H1 (cell line): ENCODE measurements around the gene RNF144A. TPM values are rescaled to one million over a fixed set of nuclear protein-coding genes. Genes with fewer than 3 reads are reported as not detected.

Experiments
- CTCF ChIA-PET: fragments of 300-600 bp; sonication (Branson Sonifier 250); formaldehyde crosslinking; loops from one replicate; lab custom pipeline; 2021; ENCODE audit not compliant: partially characterized antibody; lab: Charles Lee
- POLR2A ChIA-PET: fragments of 300-600 bp; sonication (Branson Sonifier 250); formaldehyde crosslinking; loops from one replicate; lab custom pipeline; 2021; ENCODE audit warnings: inconsistent platforms; ENCODE audit not compliant: partially characterized antibody; lab: Charles Lee
- DNase-seq, 2 experiments: peaks; one replicate each; pipeline versions ENCODE4 v3.0.0 to v3.0.0-alpha.2; 2010 to 2022; ENCODE audit warnings: low spot score in 2 of 2, low read depth in 1 of 2, mixed read lengths in 1 of 2
- FAIRE-seq: peaks from 2 replicates; lab custom pipeline; 2011; peaks lifted over from hg19 to GRCh38; lab: Jason Lieb, UNC
- H2AFZ ChIP-seq: 2 replicates; pipeline ENCODE4 v1.8.1; 2012; ENCODE audit warnings: low read length, inconsistent platforms
- H2AK5ac ChIP-seq: 2 replicates; pipeline ENCODE4 v1.6.1; 2013; ENCODE audit warnings: low read depth, low read length
- H2BK120ac ChIP-seq: replicated peaks from 2 replicates; pipeline ENCODE3; 2013; ENCODE audit warnings: low read depth, low read length, inconsistent platforms
- H2BK12ac ChIP-seq: 2 replicates; pipeline ENCODE4 v1.6.1; 2013; ENCODE audit warnings: low read depth, low read length
- H2BK15ac ChIP-seq: 2 replicates; pipeline ENCODE4 v1.6.1; 2013; ENCODE audit warnings: low read length
- H2BK20ac ChIP-seq: 2 replicates; pipeline ENCODE4 v1.6.1; 2013; ENCODE audit warnings: low read length
- H2BK5ac ChIP-seq: 2 replicates; pipeline ENCODE4 v1.6.1; 2013; ENCODE audit warnings: low read depth, low read length
- H3K14ac ChIP-seq: 2 replicates; pipeline ENCODE4 v1.6.1; 2013; ENCODE audit warnings: inconsistent platforms; ENCODE audit not compliant: insufficient read length
- H3K18ac ChIP-seq: 2 replicates; pipeline ENCODE4 v1.6.1; 2013; ENCODE audit warnings: low read length; ENCODE audit errors: extremely low read depth
- H3K23ac ChIP-seq: 2 replicates; pipeline ENCODE4 v1.6.1; 2013; ENCODE audit warnings: inconsistent platforms; ENCODE audit not compliant: insufficient read length
- H3K23me2 ChIP-seq: 2 replicates; pipeline ENCODE4 v1.6.1; 2013; ENCODE audit warnings: low read depth, low read length
- H3K27ac ChIP-seq: 2 replicates; pipeline ENCODE4 v1.6.1; 2011; ENCODE audit warnings: low read depth, low read length, inconsistent platforms
- H3K27me3 ChIP-seq, 4 experiments: replicated peaks in 1 of 4; 1 replicate in 1 of 4; 2 replicates in 3 of 4; pipeline versions ENCODE4 v1.6.1 to v1.8.1; 2011 to 2013; ENCODE audit warnings: low read length in 3 of 4, mild to moderate bottlenecking in 3 of 4, inconsistent platforms in 2 of 4, mixed read lengths in 2 of 4, moderate library complexity in 1 of 4; ENCODE audit not compliant: control insufficient read depth in 3 of 4, insufficient read depth in 3 of 4; ENCODE audit errors: extremely low read depth in 1 of 4
- H3K36me3 ChIP-seq, 4 experiments: 2 replicates each; pipeline versions ENCODE4 v1.6.1 to v1.8.1; 2011 to 2013; ENCODE audit warnings: mild to moderate bottlenecking in 4 of 4, low read length in 3 of 4, moderate library complexity in 2 of 4, control low read depth in 1 of 4, inconsistent platforms in 1 of 4; ENCODE audit not compliant: insufficient read depth in 4 of 4, control insufficient read depth in 2 of 4
- H3K4ac ChIP-seq: replicated peaks from 2 replicates; pipeline ENCODE3; 2013; ENCODE audit warnings: low read length, low read depth, mixed read lengths, inconsistent platforms; ENCODE audit not compliant: insufficient read length
- H3K4me1 ChIP-seq, 4 experiments: replicated peaks in 1 of 4; 1 replicate in 1 of 4; 2 replicates in 3 of 4; pipeline versions ENCODE4 v1.6.1 to v1.8.1; 2011 to 2013; ENCODE audit warnings: low read length in 3 of 4, inconsistent platforms in 2 of 4, mixed read lengths in 1 of 4; ENCODE audit not compliant: insufficient read depth in 4 of 4, control insufficient read depth in 3 of 4
- H3K4me2 ChIP-seq, 2 experiments: 2 replicates each; pipeline versions ENCODE4 v1.6.1 to v1.8.1; 2011 to 2013; ENCODE audit warnings: low read depth in 2 of 2, low read length in 2 of 2, control low read depth in 1 of 2, inconsistent platforms in 1 of 2, mild to moderate bottlenecking in 1 of 2; ENCODE audit not compliant: insufficient read depth in 1 of 2
- H3K4me3 ChIP-seq, 4 experiments: fragments of 200-600, 300-600 bp in 1 of 4; sonication (generic), shearing (Covaris generic), sonication (Bioruptor Twin) in 1 of 4; 2 replicates each; pipeline versions ENCODE4 v1.5.1 to v1.8.1; 2011 to 2016; ENCODE audit warnings: low read length in 4 of 4, low read depth in 3 of 4, control low read depth in 2 of 4, inconsistent platforms in 2 of 4, mild to moderate bottlenecking in 2 of 4, mixed read lengths in 1 of 4, moderate library complexity in 1 of 4; ENCODE audit not compliant: insufficient read depth in 2 of 4; ENCODE audit errors: extremely low read depth in 1 of 4
- H3K56ac ChIP-seq: replicated peaks from 2 replicates; pipeline ENCODE3; 2013; ENCODE audit warnings: low read depth, mild to moderate bottlenecking, mixed read lengths, low read length, inconsistent platforms; ENCODE audit not compliant: insufficient read length
- H3K79me1 ChIP-seq: 2 replicates; pipeline ENCODE4 v1.6.1; 2013; ENCODE audit warnings: low read depth, low read length, control low read depth
- H3K79me2 ChIP-seq, 2 experiments: 2 replicates each; pipeline versions ENCODE4 v1.6.1 to v1.8.1; 2012 to 2013; ENCODE audit warnings: low read length in 2 of 2, mild to moderate bottlenecking in 2 of 2, inconsistent platforms in 1 of 2; ENCODE audit not compliant: insufficient read depth in 2 of 2, control insufficient read depth in 1 of 2
- H3K9ac ChIP-seq, 4 experiments: replicated peaks in 1 of 4; 1 replicate in 1 of 4; 2 replicates in 3 of 4; pipeline versions ENCODE4 v1.6.1 to v1.8.1; 2011 to 2013; ENCODE audit warnings: low read depth in 3 of 4, low read length in 3 of 4, control low read depth in 2 of 4, mild to moderate bottlenecking in 2 of 4, moderate library complexity in 2 of 4, inconsistent platforms in 1 of 4; ENCODE audit errors: extremely low read depth in 1 of 4
- H3K9me3 ChIP-seq, 2 experiments: 2 replicates each; pipeline versions ENCODE4 v1.6.1 to v1.8.1; 2012 to 2013; ENCODE audit warnings: mild to moderate bottlenecking in 2 of 2, moderate library complexity in 2 of 2, control low read depth in 1 of 2, inconsistent platforms in 1 of 2, low read depth in 1 of 2, low read length in 1 of 2, mixed read lengths in 1 of 2; ENCODE audit not compliant: insufficient read depth in 2 of 2
- H4K20me1 ChIP-seq, 2 experiments: replicated peaks in 1 of 2; 2 replicates each; pipeline versions ENCODE3 to v1.8.1; 2011 to 2013; ENCODE audit warnings: inconsistent platforms in 2 of 2, low read length in 2 of 2, mild to moderate bottlenecking in 1 of 2; ENCODE audit not compliant: insufficient read depth in 2 of 2, control insufficient read depth in 1 of 2
- H4K5ac ChIP-seq: 2 replicates; pipeline ENCODE4 v1.6.1; 2013; ENCODE audit warnings: low read length, low read depth, mixed read lengths, inconsistent platforms; ENCODE audit not compliant: insufficient read length
- H4K8ac ChIP-seq: 2 replicates; pipeline ENCODE4 v1.8.0; 2013; ENCODE audit warnings: mild to moderate bottlenecking, moderate library complexity, low read length, inconsistent platforms; ENCODE audit not compliant: insufficient read depth; ENCODE audit errors: extremely low read depth
- H4K91ac ChIP-seq: replicated peaks from 2 replicates; pipeline ENCODE3; 2013; ENCODE audit warnings: low read length, mixed read lengths, inconsistent platforms; ENCODE audit not compliant: insufficient read length
- GTF2F1 ChIP-seq: IDR thresholded peaks from 2 replicates; pipeline ENCODE4 v1.6.1; 2012; ENCODE audit warnings: low read depth, low read length, improper control_type of control experiment, borderline replicate concordance
- WGBS, 2 experiments: shearing (Covaris generic) in 1 of 2; methylation state at CpG; one replicate each; pipeline versions ENCODE4 v1.1.6 to v1.1.7; 2013 to 2015; ENCODE audit warnings: low lambda C conversion rate in 2 of 2, mixed read lengths in 2 of 2, inconsistent platforms in 1 of 2, low coverage in 1 of 2, missing lambda C conversion rate in 1 of 2; ENCODE audit not compliant: insufficient replicate concordance in 2 of 2, insufficient coverage in 1 of 2, insufficient read length in 1 of 2; ENCODE audit errors: extremely low coverage in 1 of 2, missing lambda C conversion rate in 1 of 2; 5-methylcytosine and 5-hydroxymethylcytosine counted together
- polyA plus RNA-seq, 7 experiments: library from polyadenylated mRNA; depleted of rRNA in 3 of 7; stranded (reverse) in 5 of 7; unstranded in 2 of 7; fragments of >200 nt in 5 of 7; fragments of 200-250 nt in 2 of 7; gene quantifications; 1 replicate in 5 of 7; 2 replicates in 1 of 7; 4 replicates in 1 of 7; pipeline versions ENCODE4 v1.2.1 to v1.2.3, GENCODE V29; 2011 to 2013; ENCODE audit warnings: missing spikeins in 2 of 7, mixed read lengths in 2 of 7
- total RNA-seq: library from RNA; stranded (reverse); fragmentation: NEBNext Ultra II Directional; extraction: Animal tissue kit (Norgen Biotek cat#: 25700); gene quantifications from 2 replicates; pipeline ENCODE4 v1.2.1, GENCODE V29; 2021

The RNF144A gene
- total and polyA plus RNA-seq, 2 of the 8 experiments (the other 6 are each of a cell fraction or from before 2014, with no cell fraction given): 14.0 to 15.0 TPM

DNA sequence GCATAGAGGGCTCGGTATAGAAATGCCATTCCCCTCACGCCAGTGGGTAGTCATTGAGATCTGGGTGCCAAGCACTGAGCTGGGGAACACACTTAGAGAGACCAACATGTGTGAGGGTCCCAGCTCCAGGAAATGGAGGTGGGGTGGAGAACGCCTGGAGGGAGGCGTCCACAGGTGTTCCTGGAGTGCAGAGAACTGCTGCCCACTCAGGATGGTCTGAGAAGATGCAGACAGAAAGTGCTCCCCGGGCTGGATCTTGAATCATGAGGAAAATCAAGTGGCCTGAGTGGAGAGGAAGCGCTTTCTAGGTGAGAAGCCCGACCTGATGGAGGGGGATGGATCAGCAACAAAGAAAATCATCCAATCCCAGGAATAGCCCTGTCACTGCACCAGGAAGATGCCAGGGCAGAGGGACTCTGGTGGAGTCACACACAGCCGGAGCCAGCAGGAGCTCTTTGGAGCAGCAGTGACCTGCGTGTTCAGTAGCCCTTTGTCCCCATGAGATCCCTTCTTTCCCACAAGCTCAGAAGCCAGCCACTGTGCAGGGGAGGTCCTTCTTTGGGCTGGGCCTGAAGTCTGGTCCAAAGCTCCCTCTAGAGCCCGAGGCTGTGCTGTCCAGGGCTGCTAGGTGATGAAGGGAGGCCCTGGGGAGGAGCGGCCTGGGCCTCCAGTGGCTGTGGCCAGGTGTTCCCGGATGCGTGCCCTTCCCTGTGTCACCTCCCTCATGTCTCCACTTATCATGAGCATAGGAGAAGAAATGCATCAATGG is 112.3 kb downstream of the RNF144A start:
- Histone ChIP-seq H3K14ac (no peak overlapping the region), H3K18ac (no peak overlapping the region), H4K20me1 (peaks cover 0 to 2% of the 10 kb centered on the region in 2 experiments), H2AK5ac (no peak overlapping the region), H3K27ac (no peak overlapping the region), H3K56ac (no peak overlapping the region), H3K4me2 (no peak overlapping the region), H3K4ac (no peak overlapping the region), H2BK15ac (no peak overlapping the region), H3K23me2 (no peaks in the 10 kb centered on the region), H2AFZ (no peak overlapping the region), H3K79me1 (no peaks in the 10 kb centered on the region), H3K9me3 (no peaks in the 10 kb centered on the region), H3K4me3 (no peak overlapping the region), H4K91ac (no peak overlapping the region), H2BK12ac (no peak overlapping the region), H3K9ac (no peak overlapping the region), H4K5ac (no peak overlapping the region), H3K23ac (no peak overlapping the region), H3K79me2 (no peaks in the 10 kb centered on the region), H2BK20ac (no peak overlapping the region), H2BK120ac (no peak overlapping the region), H2BK5ac (no peak overlapping the region), H3K27me3 (no peaks in the 10 kb centered on the region), H4K8ac (no peak overlapping the region), H3K36me3 (peaks cover 0 to 5% (median under 1%) of the 10 kb centered on the region in 4 experiments; a peak in 2 of 8 replicates), H3K4me1 (no peaks in the 10 kb centered on the region; a peak in 1 of 7 replicates)
- 86% methylated on average over 11 of the region's 13 CpGs; no CpG with 5 or more reads in 1 of the 2 experiments for WGBS, 2 experiments
- no peak for DNase-seq
- no peak for FAIRE-seq
- ChIA-PET POLR2A (no interaction called here), CTCF (interaction anchor here (0.7 to 10.4 kb wide), 4 partner anchors 13 to 113 kb away, joined by 3 to 115 read pairs (median 33); no protein-coding TSS in a partner anchor)
- TF ChIP-seq GTF2F1: no peak
